DOHH2 (cell line): ENCODE results near the gene PCGF6.

Source experiments
- H3F3A ChIP-seq: fragments of 200-600 bp; sonication (generic), shearing (Covaris generic); 2 replicates; pipeline ENCODE4 v1.6.0; 2016; ENCODE audit warnings: antibody characterized with exemption, mild to moderate bottlenecking; ENCODE audit not compliant: control insufficient read depth, insufficient read depth
- H3K27ac ChIP-seq: fragments of 200-600 bp; sonication (generic); 2 replicates; pipeline ENCODE4 v1.5.1; 2014; ENCODE audit warnings: low read depth, mild to moderate bottlenecking, low read length, moderate library complexity
- H3K27me3 ChIP-seq: fragments of 200-600 bp; sonication (generic); 2 replicates; pipeline ENCODE4 v1.6.1; 2014; ENCODE audit warnings: mild to moderate bottlenecking, low read length, mixed read lengths; ENCODE audit not compliant: control insufficient read depth
- H3K36me3 ChIP-seq: fragments of 200-600 bp; sonication (generic); 2 replicates; pipeline ENCODE4 v1.6.1; 2014; ENCODE audit warnings: mild to moderate bottlenecking, low read length, moderate library complexity, mixed read lengths; ENCODE audit not compliant: control insufficient read depth
- H3K4me1 ChIP-seq: fragments of 200-600 bp; sonication (generic); 2 replicates; pipeline ENCODE4 v1.6.1; 2014; ENCODE audit warnings: mild to moderate bottlenecking, low read length, mixed read lengths; ENCODE audit not compliant: control insufficient read depth
- H3K4me2 ChIP-seq: fragments of 200-600 bp; sonication (generic); 2 replicates; pipeline ENCODE4 v1.6.0; 2014; ENCODE audit warnings: mild to moderate bottlenecking, low read length, moderate library complexity
- H3K4me3 ChIP-seq: fragments of 200-600 bp; sonication (generic); 2 replicates; pipeline ENCODE4 v1.5.1; 2014; ENCODE audit warnings: mild to moderate bottlenecking, low read length, mixed read lengths
- H3K79me2 ChIP-seq: fragments of 200-600 bp; sonication (generic); 2 replicates; pipeline ENCODE4 v1.6.1; 2014; ENCODE audit warnings: mild to moderate bottlenecking, low read length, mixed read lengths; ENCODE audit not compliant: control insufficient read depth
- H3K9me2 ChIP-seq: fragments of 200-600 bp; sonication (generic); replicated peaks from 2 replicates; pipeline ENCODE4 v1.6.1; 2014; ENCODE audit warnings: mild to moderate bottlenecking, low read length, mixed read lengths; ENCODE audit not compliant: control insufficient read depth
- H3K9me3 ChIP-seq: fragments of 200-600 bp; sonication (generic); 2 replicates; pipeline ENCODE4 v1.6.1; 2014; ENCODE audit warnings: antibody characterized with exemption, low read length, mixed read lengths; ENCODE audit not compliant: control insufficient read depth, insufficient read depth
- H4K20me1 ChIP-seq: fragments of 200-600 bp; sonication (generic); 2 replicates; pipeline ENCODE4 v1.6.0; 2014; ENCODE audit warnings: low read depth, mild to moderate bottlenecking, antibody characterized with exemption, low read length, moderate library complexity; ENCODE audit not compliant: control insufficient read depth, insufficient read depth
- EZH2phosphoT487 ChIP-seq: fragments of 200-600 bp; sonication (generic); IDR thresholded peaks from 2 replicates; pipeline ENCODE4 v1.6.1; 2017; ENCODE audit warnings: borderline replicate concordance, mild to moderate bottlenecking, antibody characterized with exemption, low read length, moderate library complexity, mixed read lengths
- TF ChIP-seq, protein P1 (sequence below): fragments of 200-600 bp; sonication (generic); IDR thresholded peaks from one replicate; pipeline ENCODE4 v1.5.1; 2014; ENCODE audit warnings: antibody characterized with exemption, mild to moderate bottlenecking, low read depth, low read length; ENCODE audit not compliant: poor library complexity, severe bottlenecking

PCGF6 gene

DNA sequence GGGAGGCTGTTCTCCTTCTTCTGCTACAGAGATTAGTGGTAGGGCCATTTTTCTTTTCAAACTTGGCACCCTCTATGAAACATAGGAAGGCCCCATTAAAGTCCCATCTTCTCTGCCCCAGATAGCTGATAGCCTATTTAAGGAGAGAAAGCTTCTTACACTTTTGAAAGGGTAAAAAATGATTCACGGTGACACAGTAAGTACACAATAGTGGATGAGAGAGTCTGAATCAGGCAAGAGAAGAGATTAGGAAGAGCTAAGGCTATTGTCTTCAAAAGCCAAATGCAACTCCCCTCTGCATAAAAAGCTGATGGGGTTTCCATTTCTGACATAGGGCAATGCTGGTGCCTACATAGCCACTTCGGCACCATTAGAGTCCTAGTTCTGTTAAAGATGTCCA lies 70.4 kb downstream of the PCGF6 start:
- TF ChIP-seq EZH2phosphoT487: no peak
- TF ChIP-seq, protein P1, sequence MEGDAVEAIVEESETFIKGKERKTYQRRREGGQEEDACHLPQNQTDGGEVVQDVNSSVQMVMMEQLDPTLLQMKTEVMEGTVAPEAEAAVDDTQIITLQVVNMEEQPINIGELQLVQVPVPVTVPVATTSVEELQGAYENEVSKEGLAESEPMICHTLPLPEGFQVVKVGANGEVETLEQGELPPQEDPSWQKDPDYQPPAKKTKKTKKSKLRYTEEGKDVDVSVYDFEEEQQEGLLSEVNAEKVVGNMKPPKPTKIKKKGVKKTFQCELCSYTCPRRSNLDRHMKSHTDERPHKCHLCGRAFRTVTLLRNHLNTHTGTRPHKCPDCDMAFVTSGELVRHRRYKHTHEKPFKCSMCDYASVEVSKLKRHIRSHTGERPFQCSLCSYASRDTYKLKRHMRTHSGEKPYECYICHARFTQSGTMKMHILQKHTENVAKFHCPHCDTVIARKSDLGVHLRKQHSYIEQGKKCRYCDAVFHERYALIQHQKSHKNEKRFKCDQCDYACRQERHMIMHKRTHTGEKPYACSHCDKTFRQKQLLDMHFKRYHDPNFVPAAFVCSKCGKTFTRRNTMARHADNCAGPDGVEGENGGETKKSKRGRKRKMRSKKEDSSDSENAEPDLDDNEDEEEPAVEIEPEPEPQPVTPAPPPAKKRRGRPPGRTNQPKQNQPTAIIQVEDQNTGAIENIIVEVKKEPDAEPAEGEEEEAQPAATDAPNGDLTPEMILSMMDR: no peak
- Histone ChIP-seq H3F3A (no peaks in the 10 kb centered on the region), H3K36me3 (no peaks in the 10 kb centered on the region; the same call in 1 of the 2 replicates), H3K27me3 (peaks cover 10% of the 10 kb centered on the region), H3K79me2 (peaks cover 6% of the 10 kb centered on the region; the same call in 1 of the 2 replicates), H3K9me2 (no peaks in the 10 kb centered on the region), H4K20me1 (peaks cover 3% of the 10 kb centered on the region; the same call in 1 of the 2 replicates), H3K4me2 (no peak overlapping the region), H3K9me3 (no peaks in the 10 kb centered on the region), H3K4me3 (no peak overlapping the region), H3K4me1 (peaks cover 22% of the 10 kb centered on the region), H3K27ac (no peak overlapping the region)

DNA sequence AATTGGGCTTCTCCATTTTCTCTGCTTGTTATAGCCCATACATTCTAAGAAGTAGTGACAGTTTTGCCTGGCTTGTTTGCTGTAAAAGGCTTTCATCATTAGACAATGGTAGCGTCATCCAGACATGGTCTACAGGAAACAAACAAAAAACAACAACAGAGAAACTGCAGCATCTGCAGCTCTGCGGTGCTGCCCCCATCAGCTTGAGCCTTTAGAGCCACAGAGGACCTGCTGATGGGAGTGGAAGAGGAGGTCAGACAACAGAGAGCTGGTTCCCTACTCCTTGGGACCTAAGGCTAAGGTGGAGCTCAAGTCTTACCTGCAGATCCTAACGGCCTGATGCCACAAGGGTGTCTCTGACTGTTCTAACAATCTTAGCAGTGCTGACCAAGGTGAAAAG lies 70.9 kb downstream of the PCGF6 start:
- H3K9me2 ChIP-seq: no peaks in the 10 kb centered on the region
- H3K79me2 ChIP-seq: peaks cover 6% of the 10 kb centered on the region; the same call in 1 of the 2 replicates
- no peak overlapping the region for H3K4me2 ChIP-seq
- H4K20me1 ChIP-seq: peaks cover 3% of the 10 kb centered on the region; the same call in 1 of the 2 replicates
- no peak for TF ChIP-seq EZH2phosphoT487
- TF ChIP-seq, protein P1: no peak
- peaks cover 10% of the 10 kb centered on the region for H3K27me3 ChIP-seq
- H3K4me3 ChIP-seq: no peak overlapping the region
- H3K9me3 ChIP-seq: no peaks in the 10 kb centered on the region
- peaks cover 22% of the 10 kb centered on the region for H3K4me1 ChIP-seq
- H3F3A ChIP-seq: no peaks in the 10 kb centered on the region
- H3K27ac ChIP-seq: no peak overlapping the region
- no peaks in the 10 kb centered on the region; the same call in 1 of the 2 replicates for H3K36me3 ChIP-seq

DNA sequence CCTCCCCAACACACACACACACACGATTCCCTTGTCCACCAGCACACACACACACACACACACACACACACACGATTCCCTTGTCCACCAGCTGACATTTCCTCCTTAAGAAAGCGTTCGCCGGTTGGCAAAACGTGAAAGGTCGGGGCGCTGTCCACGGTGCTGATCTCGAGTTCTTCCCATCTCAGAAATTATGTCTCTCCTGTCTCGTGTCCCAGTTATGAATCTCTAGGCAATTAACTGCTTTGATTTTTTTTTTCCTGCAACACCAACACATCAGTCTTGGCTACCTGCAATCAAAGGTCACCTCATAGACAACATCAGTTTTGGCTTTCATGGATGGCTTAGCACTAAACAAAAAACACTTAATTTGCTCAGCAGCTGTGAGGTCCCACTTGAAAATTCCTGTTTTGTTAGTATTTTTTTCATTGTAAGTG lies 72.1 kb downstream of the PCGF6 start:
- Histone ChIP-seq H3K9me2 (no peaks in the 10 kb centered on the region), H3K27me3 (peaks cover 10% of the 10 kb centered on the region), H3F3A (no peaks in the 10 kb centered on the region), H3K79me2 (peaks cover 6% of the 10 kb centered on the region; the same call in 1 of the 2 replicates), H3K4me2 (peak overlapping the region; percentile 85), H4K20me1 (peaks cover 3% of the 10 kb centered on the region; the same call in 1 of the 2 replicates), H3K4me1 (peaks cover 22% of the 10 kb centered on the region), H3K36me3 (no peaks in the 10 kb centered on the region; the same call in 1 of the 2 replicates), H3K27ac (no peak overlapping the region), H3K9me3 (no peaks in the 10 kb centered on the region), H3K4me3 (peak overlapping the region; percentile 76)
- TF ChIP-seq, protein P1: no peak
- no peak for TF ChIP-seq EZH2phosphoT487
